Chondrocyte (in vitro differentiated cells): ENCODE results near the gene IP6K3. TPM values are rescaled to one million over a fixed set of nuclear protein-coding genes. Genes with fewer than 3 reads are reported as not detected.

Experiments used
- DNase-seq: peaks from one replicate; pipeline ENCODE4 v3.0.0; 2021; ENCODE audit warnings: mixed read lengths, low spot score
- H3K27ac Mint-ChIP-seq: one replicate; pipeline ENCODE4 v1.8.0; 2021; ENCODE audit warnings: mild to moderate bottlenecking, moderate library complexity, mixed read lengths; ENCODE audit not compliant: unreplicated experiment
- H3K27me3 Mint-ChIP-seq: 2 replicates; pipeline ENCODE4 v1.8.0; 2021; ENCODE audit warnings: low read depth, mixed read lengths
- H3K36me3 Mint-ChIP-seq: 2 replicates; pipeline ENCODE4 v1.8.0; 2021; ENCODE audit warnings: low read depth, mixed read lengths
- H3K4me1 Mint-ChIP-seq: 2 replicates; pipeline ENCODE4 v1.8.0; 2021; ENCODE audit warnings: low read depth, mild to moderate bottlenecking, mixed read lengths
- H3K4me3 Mint-ChIP-seq: one replicate; pipeline ENCODE4 v1.8.0; 2021; ENCODE audit warnings: mild to moderate bottlenecking, moderate library complexity, mixed read lengths; ENCODE audit not compliant: unreplicated experiment
- H3K9me3 Mint-ChIP-seq: 2 replicates; pipeline ENCODE4 v1.8.0; 2021; ENCODE audit warnings: low read depth, mixed read lengths
- CTCF ChIP-seq: fragments of 200-600 bp; sonication (generic); IDR thresholded peaks from 2 replicates; pipeline ENCODE4 v1.5.0; 2021; ENCODE audit warnings: antibody characterized with exemption, mild to moderate bottlenecking, moderate library complexity
- total RNA-seq: library from RNA; stranded (reverse); gene quantifications from 3 replicates; pipeline ENCODE4 v1.2.1, GENCODE V29; 2021

The IP6K3 gene
- total RNA-seq, 1 donor from 2014 or later = 6.5 TPM

- no peaks in the 10 kb centered on the region for H3K9me3 Mint-ChIP-seq
- H3K27ac Mint-ChIP-seq = no peak overlapping the region
- peaks cover 42% of the 10 kb centered on the region for H3K4me1 Mint-ChIP-seq
- H3K36me3 Mint-ChIP-seq = no peaks in the 10 kb centered on the region
- H3K27me3 Mint-ChIP-seq = no peaks in the 10 kb centered on the region
- H3K4me3 Mint-ChIP-seq = no peak overlapping the region
- DNase-seq = no peak
- TF ChIP-seq CTCF = no peak
These were observed 2.1 kb upstream of the IP6K3 start for GRCh38 chr6:33748841-33749240.

- Mint-ChIP-seq H3K9me3 (no peaks in the 10 kb centered on the region), H3K36me3 (no peaks in the 10 kb centered on the region), H3K4me1 (peaks cover 44% of the 10 kb centered on the region), H3K27me3 (no peaks in the 10 kb centered on the region), H3K4me3 (no peak overlapping the region), H3K27ac (no peak overlapping the region)
- DNase-seq = no peak
- TF ChIP-seq CTCF = no peak
These were observed 1.1 kb upstream of the IP6K3 start for GRCh38 chr6:33747823-33748222.

- no peaks in the 10 kb centered on the region for H3K36me3 Mint-ChIP-seq
- H3K27ac Mint-ChIP-seq = peak overlapping the region; percentile 95
- TF ChIP-seq CTCF = peak; percentile 51
- H3K9me3 Mint-ChIP-seq = no peaks in the 10 kb centered on the region
- peak overlapping the region; percentile 67 for H3K4me3 Mint-ChIP-seq
- H3K27me3 Mint-ChIP-seq = no peaks in the 10 kb centered on the region
- H3K4me1 Mint-ChIP-seq = peaks cover 47% of the 10 kb centered on the region
- DNase-seq = no peak
These were observed 587 bp downstream of the IP6K3 start for GRCh38 chr6:33746036-33746600.

GRCh38 chr6:33745548-33745947 is 1.2 kb downstream of the IP6K3 start:
- H3K36me3 Mint-ChIP-seq = no peaks in the 10 kb centered on the region
- peaks cover 46% of the 10 kb centered on the region for H3K4me1 Mint-ChIP-seq
- no peaks in the 10 kb centered on the region for H3K27me3 Mint-ChIP-seq
- peak overlapping the region; percentile 95 for H3K27ac Mint-ChIP-seq
- H3K9me3 Mint-ChIP-seq = no peaks in the 10 kb centered on the region
- no peak for DNase-seq
- H3K4me3 Mint-ChIP-seq = peak overlapping the region; percentile 67
- TF ChIP-seq CTCF = no peak

GRCh38 chr6:33744895-33745546 is 1.7 kb downstream of the IP6K3 start:
- Mint-ChIP-seq H3K4me3 (peak overlapping the region; percentile 67), H3K36me3 (no peaks in the 10 kb centered on the region), H3K27me3 (no peaks in the 10 kb centered on the region), H3K9me3 (no peaks in the 10 kb centered on the region), H3K27ac (peak overlapping the region; percentile 95), H3K4me1 (peaks cover 48% of the 10 kb centered on the region)
- DNase-seq = no peak
- TF ChIP-seq CTCF = no peak
